DOHH2 (cell line): Measurements from ENCODE around the gene GNPDA1.

Source experiments
- CTCF ChIP-seq: fragments of 200-600 bp; sonication (generic); IDR thresholded peaks from one replicate; pipeline ENCODE4 v1.5.1; 2014; ENCODE audit warnings: antibody characterized with exemption, mild to moderate bottlenecking, low read depth, low read length; ENCODE audit not compliant: poor library complexity, severe bottlenecking
- EZH2phosphoT487 ChIP-seq: fragments of 200-600 bp; sonication (generic); IDR thresholded peaks from 2 replicates; pipeline ENCODE4 v1.6.1; 2017; ENCODE audit warnings: borderline replicate concordance, mild to moderate bottlenecking, antibody characterized with exemption, low read length, moderate library complexity, mixed read lengths

- TF ChIP-seq CTCF (no peak), EZH2phosphoT487 (no peak)
Observed at GRCh38 chr5:142034994-142035393, 22.2 kb upstream of the GNPDA1 start.
